HG02973 (cell line): ENCODE data around the gene FOXA2.
"Not testable (repeated sequence)": the region's sequence is repeated elsewhere in the genome, so short reads cannot be mapped to it uniquely, and the experiment has no call there.

Experiments used
- ATAC-seq: cut with Tn5 transposase; IDR thresholded peaks from one replicate; pipeline ENCODE4 v1.9.1; 2021; ENCODE audit warnings: moderate library complexity; ENCODE audit not compliant: unreplicated experiment

The FOXA2 gene

GRCh38 chr20:22584522-22584921, at the start of gene FOXA2:
Gene FOXA2 (minus strand): TSS chr20:22584572. CDS start chr20:22584278, 294 bp downstream.
- ATAC-seq: no peak

- no peak for ATAC-seq
Observed at GRCh38 chr20:22630701-22631100, 46.3 kb upstream of the FOXA2 start.

GRCh38 chr20:22629927-22630326, 45.6 kb upstream of the FOXA2 start:
- no peak for ATAC-seq

- ATAC-seq: no peak
Observed at GRCh38 chr20:22629447-22629846, 45.1 kb upstream of the FOXA2 start.

- no peak for ATAC-seq
Observed at GRCh38 chr20:22626496-22626895, 42.1 kb upstream of the FOXA2 start.

- no peak for ATAC-seq
Observed at GRCh38 chr20:22623211-22623610, 38.8 kb upstream of the FOXA2 start.

- ATAC-seq: no peak
Observed at GRCh38 chr20:22620342-22620741, 36.0 kb upstream of the FOXA2 start.

GRCh38 chr20:22619806-22620205, 35.4 kb upstream of the FOXA2 start:
- ATAC-seq: no peak

- no peak for ATAC-seq
Observed at GRCh38 chr20:22619272-22619671, 34.9 kb upstream of the FOXA2 start.

- ATAC-seq: no peak
Observed at GRCh38 chr20:22617160-22617559, 32.8 kb upstream of the FOXA2 start.

GRCh38 chr20:22616551-22616950, 32.2 kb upstream of the FOXA2 start:
- ATAC-seq: no peak

- no peak for ATAC-seq
Observed at GRCh38 chr20:22615425-22615824, 31.1 kb upstream of the FOXA2 start.

- no peak for ATAC-seq
Observed at GRCh38 chr20:22611636-22612035, 27.3 kb upstream of the FOXA2 start.

GRCh38 chr20:22607695-22608094, 23.3 kb upstream of the FOXA2 start:
- no peak for ATAC-seq

- no peak for ATAC-seq
Observed at GRCh38 chr20:22604815-22605214, 20.4 kb upstream of the FOXA2 start.

- no peak for ATAC-seq
Observed at GRCh38 chr20:22601361-22602141, 17.2 kb upstream of the FOXA2 start.

GRCh38 chr20:22599258-22599657, 14.9 kb upstream of the FOXA2 start:
- ATAC-seq: not testable (repeated sequence)

- ATAC-seq: no peak
Observed at GRCh38 chr20:22597303-22597702, 12.9 kb upstream of the FOXA2 start.

GRCh38 chr20:22590662-22591061, 6.3 kb upstream of the FOXA2 start:
- no peak for ATAC-seq

- ATAC-seq: no peak
Observed at GRCh38 chr20:22586645-22587310, 2.4 kb upstream of the FOXA2 start.

- ATAC-seq: no peak
Observed at GRCh38 chr20:22585786-22586493, 1.6 kb upstream of the FOXA2 start.
